Myocyte (in vitro differentiated cells): ENCODE measurements around the gene FSTL5. TPM values are rescaled to one million over a fixed set of nuclear protein-coding genes. Genes with fewer than 3 reads are reported as not detected.
"Not testable (repeated sequence)": the region's sequence is repeated elsewhere in the genome, so short reads cannot be mapped to it uniquely, and the experiment has no call there.

Experiments used
- DNase-seq: peaks from one replicate; pipeline ENCODE4 v3.0.0-alpha.2; 2012; ENCODE audit warnings: low read depth
- total RNA-seq: library from RNA; depleted of rRNA; stranded (reverse); fragments of >200 nt; gene quantifications from 2 replicates; pipeline ENCODE4 v1.2.3, GENCODE V29; 2014

The FSTL5 gene
- total RNA-seq, 1 donor from 2014 or later, result 0.19 TPM

DNA sequence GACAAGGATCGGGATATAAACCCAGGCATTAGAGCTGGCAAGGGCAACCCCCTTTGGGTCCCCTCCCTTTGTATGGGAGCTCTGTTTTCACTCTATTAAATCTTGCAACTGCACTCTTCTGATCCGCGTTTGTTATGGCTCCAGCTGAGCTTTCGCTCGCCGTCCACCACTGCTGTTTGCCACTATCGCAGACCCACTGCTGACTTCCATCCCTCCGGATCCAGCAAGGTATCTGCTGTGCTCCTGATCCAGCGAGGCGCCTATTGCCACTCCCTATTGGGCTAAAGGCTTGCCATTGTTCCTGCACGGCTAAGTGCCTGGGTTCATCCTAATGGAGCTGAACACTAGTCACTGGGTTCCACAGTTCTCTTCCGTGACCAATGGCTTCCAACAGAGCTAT, 59.9 kb downstream of the FSTL5 start:
- DNase-seq, result not testable (repeated sequence)

DNA sequence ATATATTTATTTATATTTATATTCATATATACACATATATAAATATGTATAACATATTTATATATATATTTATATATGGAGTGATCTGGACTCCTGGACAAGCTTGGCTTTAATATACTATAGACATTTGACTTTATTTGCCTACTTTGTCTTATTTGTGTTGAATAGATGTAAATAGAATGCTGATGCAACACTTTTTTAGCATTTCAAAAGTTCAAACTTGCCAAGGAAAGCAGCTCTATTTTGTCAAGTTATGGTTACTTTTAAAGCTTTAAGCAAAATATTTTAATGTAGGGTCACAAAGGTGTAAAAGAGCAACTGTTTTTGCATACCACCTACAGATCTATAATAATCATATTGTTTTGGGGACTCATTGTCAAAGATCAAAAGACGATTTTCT, 61.1 kb downstream of the FSTL5 start:
- no peak for DNase-seq

DNA sequence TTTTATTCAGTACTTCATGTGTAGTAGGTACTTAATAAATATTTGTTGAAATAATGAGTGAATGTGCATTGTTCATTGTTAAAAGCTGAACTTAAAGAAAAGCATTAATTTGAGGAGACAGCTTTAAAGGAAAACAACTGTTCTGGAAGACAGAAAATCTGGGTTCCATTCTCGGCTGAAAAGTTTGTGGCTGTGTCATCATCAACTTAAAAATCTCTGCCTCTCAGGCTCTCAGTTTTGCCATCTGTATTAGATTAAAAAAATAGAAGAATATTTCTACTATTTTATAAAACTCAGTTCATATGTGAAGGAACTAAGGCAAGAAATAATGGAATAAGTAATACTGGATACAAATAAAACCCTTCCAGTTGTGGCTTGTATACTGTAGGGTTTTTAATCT, 62.5 kb downstream of the FSTL5 start:
- DNase-seq, result no peak

DNA sequence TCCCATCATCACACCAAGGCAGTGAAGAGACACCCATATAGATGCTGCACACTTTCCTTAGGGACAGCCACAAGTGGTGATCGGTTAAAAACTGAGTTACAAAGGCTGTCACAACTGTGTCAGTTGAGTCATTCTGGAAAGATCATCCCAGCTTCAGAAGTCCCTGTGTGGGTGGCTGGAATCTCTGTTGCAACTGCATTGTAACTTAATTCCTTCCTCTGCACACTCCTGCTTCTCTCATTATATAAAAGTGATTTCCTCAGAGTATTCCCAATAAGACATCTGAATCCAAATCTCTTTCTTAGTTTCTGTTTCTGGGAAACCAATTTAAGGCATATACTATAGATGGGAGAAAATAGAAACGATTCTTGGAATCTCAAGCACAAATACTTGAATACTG, 88.1 kb downstream of the FSTL5 start:
- DNase-seq, result peak; percentile 6

DNA sequence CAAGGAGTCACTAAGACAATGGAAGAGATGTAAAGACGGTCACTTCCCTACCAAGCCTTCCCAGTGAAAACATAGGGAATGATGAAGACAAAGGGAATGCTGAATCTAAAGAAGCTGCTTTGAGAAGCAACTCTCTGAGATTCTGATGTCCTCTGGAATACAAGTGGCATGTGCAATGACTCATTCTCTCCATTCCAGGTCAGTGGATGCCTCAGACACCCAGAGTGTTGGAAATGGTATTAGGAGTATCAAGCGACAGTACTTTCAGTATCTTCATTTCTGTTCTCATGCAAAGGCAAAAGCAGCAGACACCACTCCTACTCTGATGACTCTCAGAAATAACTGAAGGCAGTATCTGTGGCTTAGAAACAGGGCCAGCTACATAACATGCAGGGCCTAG, 102.6 kb downstream of the FSTL5 start:
- peak; percentile 47 for DNase-seq

DNA sequence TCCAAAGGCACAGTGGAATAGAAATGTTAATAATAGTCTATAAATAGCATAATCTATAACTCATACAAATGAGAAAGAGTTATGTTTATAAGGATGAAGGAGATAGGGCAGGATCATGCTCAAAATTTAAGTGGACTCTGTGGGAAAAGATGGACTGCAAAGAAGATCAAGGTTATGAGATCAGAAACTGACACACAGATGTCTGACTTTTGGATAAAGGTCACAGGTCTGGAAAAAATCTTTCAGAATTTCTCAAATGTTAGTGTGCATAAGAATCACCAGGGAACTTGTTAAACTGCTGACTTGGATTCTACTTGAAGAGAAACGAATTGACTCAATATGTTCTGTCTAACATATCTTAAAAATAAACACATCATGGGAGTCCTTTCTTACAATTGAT, 104.1 kb downstream of the FSTL5 start:
- DNase-seq, result no peak

DNA sequence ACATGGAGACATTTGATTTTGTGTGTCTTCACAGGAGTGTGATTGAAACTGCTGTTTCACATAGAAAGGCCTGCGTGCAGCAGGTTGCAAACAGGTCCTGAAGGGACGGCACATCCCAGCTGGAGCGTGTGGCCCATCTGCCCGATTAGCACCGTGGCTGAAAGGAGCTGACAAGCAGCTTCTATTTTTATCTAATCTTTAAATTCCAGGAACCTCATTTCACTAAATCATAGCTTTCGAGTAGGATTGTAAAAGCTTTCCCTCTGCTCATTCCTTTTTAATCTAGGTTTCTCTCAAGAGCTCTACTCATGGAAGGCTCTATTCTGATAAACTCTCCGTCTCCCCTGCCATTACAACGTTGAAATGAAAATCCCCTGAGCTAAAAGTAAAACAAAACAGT, 106.8 kb downstream of the FSTL5 start:
- no peak for DNase-seq

DNA sequence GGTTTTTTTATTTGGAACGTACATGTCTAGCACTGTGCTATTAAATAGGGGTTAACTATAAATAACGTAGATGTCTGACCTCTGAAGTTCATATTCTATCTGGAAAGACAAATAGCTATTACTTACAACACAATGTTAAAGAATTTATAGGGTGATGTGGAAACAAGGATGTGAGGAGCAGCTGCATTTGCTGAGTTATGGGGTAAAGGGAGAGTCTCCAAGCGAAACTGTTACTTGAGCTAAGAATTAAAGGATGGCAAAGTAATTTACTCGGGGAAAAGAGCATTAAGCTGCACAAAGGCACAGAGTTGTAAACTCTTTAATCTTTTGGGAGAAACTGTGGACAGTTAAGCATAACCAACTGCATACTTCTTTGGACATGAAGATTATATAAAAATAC, 117.7 kb downstream of the FSTL5 start:
- DNase-seq, result no peak

DNA sequence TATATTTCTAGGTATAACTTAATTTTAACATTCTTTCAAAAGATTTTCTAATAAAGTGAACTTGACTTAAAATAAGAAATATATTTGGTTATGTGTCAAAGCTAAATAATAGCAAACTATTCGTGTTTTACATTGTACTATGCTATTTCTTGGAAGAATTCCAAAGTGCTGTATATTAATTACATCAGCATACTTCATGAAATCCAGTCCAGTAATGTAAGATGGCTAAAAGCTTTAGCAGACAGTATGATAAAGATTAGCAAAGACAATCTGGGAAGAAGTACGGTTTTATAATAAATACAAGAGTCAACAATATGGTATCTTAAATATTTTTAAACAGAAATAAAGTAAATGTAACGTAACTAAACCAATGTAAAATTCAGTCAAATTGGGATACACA, 125.7 kb downstream of the FSTL5 start:
- DNase-seq, result no peak

DNA sequence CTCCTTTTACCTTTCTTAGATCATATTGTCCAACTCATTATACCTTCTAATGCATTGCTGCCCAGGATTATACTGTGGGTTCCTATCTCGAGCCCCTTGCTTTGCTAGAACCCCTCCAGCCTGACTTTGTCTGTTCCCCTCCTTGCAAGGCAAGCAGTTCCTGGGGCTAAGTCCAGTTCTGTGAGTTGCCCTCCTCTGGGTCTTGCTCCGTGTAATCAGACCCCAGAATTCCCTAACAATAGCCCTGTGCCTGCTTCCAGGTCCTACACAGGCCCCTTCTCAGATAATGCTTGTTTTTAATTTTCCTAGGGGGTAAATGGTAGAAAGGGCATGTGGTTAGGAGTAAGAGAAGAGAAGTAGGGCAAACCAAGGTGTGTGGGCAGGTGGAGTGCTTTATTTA, 145.9 kb downstream of the FSTL5 start:
- DNase-seq, result no peak

DNA sequence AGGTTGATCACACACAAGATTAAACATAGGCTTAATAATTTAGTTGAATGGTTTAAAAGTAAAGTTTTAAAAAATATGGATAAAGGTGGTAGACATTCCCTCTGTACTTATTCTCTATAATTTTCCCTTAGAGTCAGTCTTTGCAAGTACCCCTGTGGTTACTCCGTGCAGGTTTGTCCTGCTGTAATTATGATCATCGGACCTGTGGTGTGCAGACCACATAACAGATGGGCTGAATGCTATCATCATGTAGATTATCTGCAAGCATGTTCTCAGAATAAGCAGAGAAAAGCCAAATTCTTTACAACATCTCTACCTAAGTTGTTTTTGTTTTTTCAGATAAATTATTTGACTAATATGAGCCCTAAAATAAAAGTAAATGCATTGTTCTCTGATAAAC, 146.8 kb downstream of the FSTL5 start:
- no peak for DNase-seq

DNA sequence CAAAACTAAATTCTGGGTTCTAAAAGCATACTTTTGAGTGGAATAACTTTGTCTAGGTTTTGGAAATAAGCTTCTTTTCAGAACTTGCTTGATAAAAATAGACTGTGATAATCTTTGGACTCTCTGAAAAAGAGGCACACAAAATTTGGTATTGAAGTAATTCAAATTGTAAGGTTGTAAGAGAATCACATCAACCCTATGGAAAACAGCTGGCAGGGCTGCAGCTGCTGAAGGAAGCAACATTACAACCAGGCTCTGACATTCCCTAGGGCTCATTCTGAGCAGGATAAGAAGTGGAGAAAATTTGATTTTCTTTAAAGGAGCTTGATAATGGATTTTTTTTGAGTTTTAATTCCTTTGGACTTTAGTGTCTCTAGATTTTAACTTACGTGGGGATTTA, 147.6 kb downstream of the FSTL5 start:
- no peak for DNase-seq

DNA sequence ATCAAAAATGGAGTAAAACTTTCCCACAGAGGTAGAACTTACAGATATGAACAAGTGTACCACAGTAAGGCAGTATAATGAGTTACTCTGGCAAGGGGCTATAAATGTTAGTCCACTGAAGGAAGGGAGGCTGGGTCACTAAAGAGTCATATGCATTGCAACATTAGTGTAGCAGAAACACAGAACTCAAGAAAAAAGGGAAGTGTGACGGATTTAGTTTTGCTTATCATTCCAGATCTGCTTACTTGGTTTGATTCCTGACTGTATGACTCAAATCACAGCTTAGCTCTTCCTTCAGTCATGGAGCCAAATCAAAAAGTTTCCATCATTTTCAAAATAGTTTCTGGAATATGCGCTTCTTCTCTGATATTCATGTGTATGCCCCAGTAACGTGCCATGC, 148.7 kb downstream of the FSTL5 start:
- no peak for DNase-seq

DNA sequence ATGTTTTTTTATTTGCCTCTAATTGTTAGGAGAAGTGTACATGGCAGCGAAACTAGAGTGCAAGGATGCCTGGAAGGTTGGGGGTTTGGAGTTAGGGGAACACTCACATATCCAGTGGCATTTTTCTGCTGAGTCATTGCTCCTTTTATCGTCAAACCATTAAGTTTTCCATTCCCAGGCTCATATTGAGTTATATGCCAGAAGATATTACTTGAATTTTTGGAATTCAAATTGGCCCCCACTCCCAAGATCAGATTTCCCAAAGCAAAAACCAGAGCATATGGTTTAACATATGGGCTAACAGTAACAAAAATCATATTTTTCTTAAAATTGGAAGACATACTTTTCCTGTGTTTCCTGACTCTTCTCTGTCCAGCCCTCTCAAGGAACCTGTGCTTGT, 152.7 kb downstream of the FSTL5 start:
- DNase-seq, result peak; percentile 12

DNA sequence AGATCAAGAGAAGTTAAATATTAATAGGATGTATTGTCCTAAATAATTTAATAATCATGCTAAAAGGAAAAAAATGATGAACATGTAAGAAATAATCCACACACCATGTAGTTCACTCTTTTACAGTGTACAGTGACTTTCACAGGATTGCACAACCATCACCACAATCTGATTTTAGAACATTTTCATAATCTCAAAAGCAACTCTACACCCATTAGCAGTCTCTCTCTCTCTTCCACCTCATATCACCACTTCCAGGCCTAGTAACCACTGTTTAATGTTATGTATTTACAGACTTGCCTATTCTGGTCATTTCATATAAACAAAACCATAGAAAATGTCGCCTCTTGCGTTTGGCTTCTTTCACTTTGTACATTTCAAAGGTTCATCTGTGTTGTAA, 153.4 kb downstream of the FSTL5 start:
- peak; percentile 50 for DNase-seq

DNA sequence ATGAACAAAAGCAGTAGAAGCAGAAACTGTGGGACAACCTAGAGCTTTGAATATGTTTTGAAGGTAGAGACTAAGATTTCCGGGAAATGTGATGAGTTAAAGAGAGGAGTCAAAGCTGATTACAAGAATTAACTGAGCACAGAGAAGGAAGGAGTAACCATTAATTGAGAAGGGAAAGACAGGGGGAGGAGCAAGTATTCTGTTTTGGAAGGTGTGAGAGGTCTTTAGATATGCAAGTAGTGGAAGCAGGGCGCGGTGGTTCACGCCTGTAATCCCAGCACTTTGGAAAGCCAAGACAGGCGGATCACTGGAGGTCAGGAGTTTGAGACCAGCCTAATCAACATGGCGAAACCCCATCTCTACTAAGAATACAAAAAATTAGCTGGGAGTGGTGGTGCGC, 171.5 kb downstream of the FSTL5 start:
- DNase-seq, result no peak

DNA sequence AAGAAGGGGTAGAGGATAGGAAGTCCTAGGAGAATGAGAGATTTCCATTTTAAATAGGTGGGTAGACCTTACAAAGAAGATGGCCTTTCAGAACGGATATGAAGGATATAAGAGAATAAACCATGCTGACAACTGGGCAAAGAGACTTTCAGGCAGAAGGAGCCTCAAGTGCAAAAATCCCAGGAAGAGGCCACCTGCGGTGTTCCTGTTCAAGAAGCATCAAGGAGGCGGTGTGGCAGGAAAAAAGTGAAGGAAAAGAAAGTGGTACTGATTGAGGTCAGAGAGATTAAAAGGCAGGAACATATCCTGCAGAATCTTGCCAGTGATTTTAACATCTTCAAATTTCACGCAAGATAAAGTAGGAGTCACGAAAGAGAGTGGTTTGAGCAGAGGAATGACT, 172.0 kb downstream of the FSTL5 start:
- DNase-seq, result no peak

DNA sequence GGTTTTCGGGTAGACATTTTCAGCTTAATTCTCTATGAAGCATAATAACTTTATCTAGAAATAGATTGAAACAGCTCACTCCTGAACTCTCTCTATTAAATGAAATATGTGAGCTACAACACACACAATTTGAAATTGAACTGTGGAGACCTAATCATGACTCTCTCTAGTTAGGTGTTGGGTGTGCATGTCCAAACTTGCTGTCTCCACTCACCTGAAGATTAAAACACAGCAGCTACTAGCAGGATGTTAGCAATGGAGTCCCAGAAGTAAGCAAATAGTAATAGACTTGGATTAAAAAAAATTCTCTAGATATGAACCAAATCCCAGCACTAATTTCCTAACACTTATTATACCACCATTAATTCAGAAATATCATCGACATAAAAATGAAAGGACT, 173.1 kb downstream of the FSTL5 start:
- no peak for DNase-seq

DNA sequence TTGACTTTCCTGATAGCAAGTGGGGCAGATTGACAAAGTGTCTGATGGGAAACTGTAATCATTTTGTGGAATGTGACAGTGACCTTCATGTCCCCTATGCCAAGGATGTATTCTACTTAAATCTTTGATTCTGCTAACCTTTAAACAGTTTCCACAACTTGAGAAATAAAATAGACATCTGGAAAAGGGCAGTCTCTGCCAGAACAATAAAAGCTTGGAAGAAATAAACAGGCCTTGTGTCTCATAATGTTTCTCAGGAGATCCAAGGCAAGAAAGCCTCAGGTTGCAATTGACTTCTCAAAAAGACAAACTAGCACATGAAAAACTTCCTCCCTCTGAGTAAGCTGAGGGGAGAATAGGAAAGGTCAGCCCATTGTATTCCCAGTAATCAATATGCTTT, 174.9 kb downstream of the FSTL5 start:
- no peak for DNase-seq

DNA sequence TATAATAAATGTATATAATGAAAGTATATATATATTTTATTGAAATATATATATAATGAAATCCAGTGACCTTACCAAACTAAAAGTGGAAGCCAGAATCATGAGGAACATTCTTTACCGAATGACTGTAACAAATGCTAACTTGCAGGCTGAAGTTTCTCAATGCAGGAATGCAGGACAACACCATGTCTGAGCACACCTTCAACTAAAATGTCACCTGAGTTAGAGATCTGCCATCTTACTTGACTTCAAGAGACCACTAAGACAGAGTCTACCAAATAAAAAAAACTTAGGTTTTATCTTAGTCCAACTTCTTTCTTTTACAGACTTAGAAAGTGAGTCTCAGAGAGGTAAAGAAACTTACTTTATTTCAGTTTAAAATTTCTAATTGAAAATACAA, 176.2 kb downstream of the FSTL5 start:
- no peak for DNase-seq

DNA sequence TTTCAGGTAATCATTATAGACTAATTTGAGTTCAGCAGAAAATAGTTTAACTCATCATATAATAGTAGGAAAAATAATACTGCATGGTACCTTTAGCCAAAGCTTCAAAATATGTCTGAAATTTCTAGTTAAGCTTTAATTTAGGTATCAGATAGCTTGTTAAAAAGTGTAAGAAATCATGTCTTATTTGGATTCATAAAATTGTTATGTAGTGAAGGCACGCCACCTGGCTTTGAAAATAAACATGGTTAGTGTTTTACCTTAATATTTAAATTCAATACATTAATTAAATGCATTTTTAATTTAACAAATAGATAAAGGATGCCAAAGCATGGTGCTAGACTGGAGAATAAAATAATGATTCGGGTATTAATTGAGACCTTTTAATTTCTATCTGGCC, 211.4 kb downstream of the FSTL5 start:
- no peak for DNase-seq

DNA sequence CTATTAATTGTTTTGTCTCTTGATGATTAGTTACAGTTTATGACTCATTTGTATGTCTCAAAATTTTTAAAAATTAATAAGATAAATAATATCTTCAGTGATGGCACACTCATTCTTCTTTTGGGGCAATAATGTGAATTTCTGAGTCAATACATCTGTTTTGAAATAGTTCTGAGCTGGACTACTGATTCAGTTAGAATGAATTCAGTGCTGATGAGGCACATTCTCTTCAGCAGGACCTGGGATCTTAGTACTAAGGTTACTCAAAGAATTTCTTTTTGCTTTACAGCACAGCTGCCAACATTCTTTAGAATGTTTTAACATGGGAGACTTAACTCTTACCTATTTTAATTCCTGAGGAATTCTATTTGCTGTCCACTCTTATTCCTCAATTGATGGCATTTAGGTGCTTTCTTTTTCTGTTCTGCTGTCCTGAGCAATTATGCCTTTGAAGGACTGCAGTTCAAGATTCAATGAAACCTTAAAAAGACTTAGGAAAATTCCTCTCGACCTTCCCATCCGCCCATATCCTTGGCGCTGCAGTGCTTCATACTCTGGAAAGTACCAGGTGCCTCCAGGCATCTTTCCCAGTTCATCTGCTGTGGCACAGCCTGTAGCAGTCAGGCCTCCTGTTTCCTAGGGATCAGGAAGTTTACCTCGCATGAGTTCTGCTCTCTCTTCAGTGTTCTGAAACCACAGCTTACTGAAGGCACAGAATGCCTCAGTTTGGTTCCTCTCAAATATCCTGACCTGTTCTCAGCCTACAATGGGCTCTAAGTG, 213.7 kb downstream of the FSTL5 start:
- no peak for DNase-seq

DNA sequence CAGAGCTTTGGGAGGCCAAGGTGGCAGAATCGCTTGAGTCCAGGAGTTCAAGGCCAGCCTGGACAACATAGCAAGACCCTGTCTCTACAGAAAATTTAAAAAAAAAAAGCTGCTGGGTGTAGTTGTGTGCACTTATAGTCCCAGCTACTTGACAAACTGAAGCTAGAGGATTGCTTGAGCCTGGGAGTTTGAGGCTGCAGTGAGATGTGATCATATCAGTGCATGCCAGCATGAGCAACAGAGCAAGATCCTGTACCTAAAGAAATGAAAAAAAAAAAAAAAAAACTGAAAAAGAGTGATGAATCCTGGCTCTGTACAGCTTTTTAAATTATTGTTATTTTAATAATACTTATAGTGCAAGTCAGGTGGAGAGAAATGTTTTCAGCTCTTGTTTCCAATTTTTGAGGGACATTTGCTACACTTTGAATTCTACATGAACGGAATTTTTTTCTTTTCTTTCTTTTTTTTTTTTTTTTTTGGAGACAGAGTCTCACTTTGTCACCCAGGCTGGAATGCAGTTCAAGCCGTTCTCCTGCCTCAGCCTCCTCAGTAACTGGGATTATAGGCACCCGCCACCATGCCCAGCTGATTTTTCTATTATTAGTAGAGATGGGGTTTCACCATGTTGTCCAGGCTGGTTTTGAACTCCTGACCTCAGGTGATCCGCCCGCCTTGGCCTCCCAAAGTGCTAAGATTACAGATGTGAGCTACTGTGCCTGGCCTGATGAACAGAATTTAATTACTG, 215.6 kb downstream of the FSTL5 start:
- no peak for DNase-seq
